ENCODE data around the gene SLC12A7. TPM values are rescaled to one million over a fixed set of nuclear protein-coding genes. Genes with fewer than 3 reads are reported as not detected.

Gene SLC12A7
- total RNA-seq, 1 experiment from 2014 or later, result 28.1 TPM

GRCh38 chr5:1002271-1002546 is 109.7 kb downstream of the SLC12A7 start:
- TF ChIP-seq ATF3 (CRISPR knock-in tag; conservative IDR thresholded peaks at IDR 0.05), result no peak
- TF ChIP-seq NR2C2 (CRISPR knock-in tag; IDR thresholded peaks at IDR 0.05), result no peak
- TF ChIP-seq ESRRA (CRISPR knock-in tag; IDR thresholded peaks at IDR 0.05; ENCODE audit: borderline replicate concordance), result no peak
- TF ChIP-seq TEAD1 (CRISPR knock-in tag; IDR thresholded peaks at IDR 0.05), result no peak
- no peak for TF ChIP-seq USF2 (CRISPR knock-in tag; IDR thresholded peaks at IDR 0.05)
- TF ChIP-seq NR1H2 (CRISPR knock-in tag; IDR thresholded peaks at IDR 0.05), result no peak
- H3K27me3 Mint-ChIP-seq (ENCODE audit: low read depth), result peaks cover 39% of the 10 kb centered on the region
- no peaks in the 10 kb centered on the region for H3K36me3 Mint-ChIP-seq
- no peaks in the 10 kb centered on the region for H3K9me3 Mint-ChIP-seq
- H3K27ac Mint-ChIP-seq, result no peak overlapping the region
- H3K4me3 Mint-ChIP-seq, result no peak overlapping the region
- peaks cover 5% of the 10 kb centered on the region; the same call in 1 of the 2 replicates for H3K4me1 Mint-ChIP-seq
- POLR2A ChIA-PET, result no interaction called here
- no peak for DNase-seq (ENCODE audit: low spot score)
- no peak for ATAC-seq
- CTCF ChIA-PET, result interaction anchor here (1.5 kb wide), 2 partner anchors 9 to 20 kb away, joined by 5 read pairs; no protein-coding TSS in a partner anchor

GRCh38 chr5:1001406-1002270 is 110.2 kb downstream of the SLC12A7 start:
- peak; percentile 7 for DNase-seq (ENCODE audit: low spot score)
- ChIA-PET CTCF (interaction anchor here (1.5 kb wide), 2 partner anchors 9 to 19 kb away, joined by 5 read pairs; no protein-coding TSS in a partner anchor), POLR2A (no interaction called here)
- Mint-ChIP-seq H3K4me1 (peaks cover 6% of the 10 kb centered on the region; the same call in 1 of the 2 replicates), H3K4me3 (no peak overlapping the region), H3K27ac (no peak overlapping the region), H3K36me3 (no peaks in the 10 kb centered on the region), H3K9me3 (no peaks in the 10 kb centered on the region), H3K27me3 (ENCODE audit: low read depth) (peaks cover 33% of the 10 kb centered on the region)
- TF ChIP-seq MAX (CRISPR knock-in tag; IDR thresholded peaks at IDR 0.05) (no peak), TEAD1 (CRISPR knock-in tag; IDR thresholded peaks at IDR 0.05) (no peak), USF1 (CRISPR knock-in tag; IDR thresholded peaks at IDR 0.05) (no peak), ARID4B (CRISPR knock-in tag; IDR thresholded peaks at IDR 0.05; ENCODE audit: borderline replicate concordance) (no peak), E2F4 (CRISPR knock-in tag; IDR thresholded peaks at IDR 0.05; ENCODE audit: borderline replicate concordance, low read depth) (no peak), NFATC4 (CRISPR knock-in tag; IDR thresholded peaks at IDR 0.05) (no peak), SOX15 (CRISPR knock-in tag; IDR thresholded peaks at IDR 0.05) (no peak), ZNF138 (CRISPR knock-in tag; conservative IDR thresholded peaks at IDR 0.05) (no peak), ZBTB21 (CRISPR knock-in tag; IDR thresholded peaks at IDR 0.05; ENCODE audit: borderline replicate concordance) (no peak), ATF1 (CRISPR knock-in tag; IDR thresholded peaks at IDR 0.05) (no peak), ZNF317 (CRISPR knock-in tag; IDR thresholded peaks at IDR 0.05; ENCODE audit: borderline replicate concordance, low read depth) (no peak), ERG (CRISPR knock-in tag; IDR thresholded peaks at IDR 0.05) (no peak), ZNF232 (CRISPR knock-in tag; IDR thresholded peaks at IDR 0.05) (no peak), FOXP1 (CRISPR knock-in tag; IDR thresholded peaks at IDR 0.05; ENCODE audit: borderline replicate concordance) (no peak), NR3C1 (CRISPR knock-in tag; conservative IDR thresholded peaks at IDR 0.05; ENCODE audit: low read depth) (no peak), ZNF425 (CRISPR knock-in tag; conservative IDR thresholded peaks at IDR 0.05) (no peak)
- ATAC-seq, result no peak
